Subcutaneous abdominal adipose tissue (tissue), 5 donors: ENCODE results near the gene RPLP1.

Source experiments
- H3K27ac ChIP-seq: one replicate; pipeline ENCODE4 v1.7.0; 2013; ENCODE audit warnings: low read depth, mild to moderate bottlenecking, inconsistent platforms, low read length, moderate library complexity
- H3K27me3 ChIP-seq, 5 donors: one replicate each; pipeline ENCODE4 v1.7.0; 2013; ENCODE audit warnings: low read length in 5 of 5, inconsistent platforms in 1 of 5; ENCODE audit not compliant: control insufficient read depth in 5 of 5, insufficient read depth in 4 of 5
- H3K36me3 ChIP-seq, 5 donors: one replicate each; pipeline ENCODE4 v1.7.0; 2013; ENCODE audit warnings: low read length in 5 of 5; ENCODE audit not compliant: control insufficient read depth in 5 of 5, insufficient read depth in 5 of 5
- H3K4me1 ChIP-seq, 5 donors: one replicate each; pipeline ENCODE4 v1.7.0; 2013; ENCODE audit warnings: low read length in 5 of 5, mild to moderate bottlenecking in 3 of 5, moderate library complexity in 1 of 5; ENCODE audit not compliant: control insufficient read depth in 5 of 5, insufficient read depth in 5 of 5
- H3K4me3 ChIP-seq, 5 donors: one replicate each; pipeline ENCODE4 v1.7.0; 2013; ENCODE audit warnings: low read length in 5 of 5, low read depth in 1 of 5
- H3K9ac ChIP-seq, 5 donors: one replicate each; pipeline ENCODE4 v1.7.0; 2013; ENCODE audit warnings: low read length in 5 of 5, mild to moderate bottlenecking in 4 of 5, moderate library complexity in 3 of 5
- H3K9me3 ChIP-seq, 5 donors: one replicate each; pipeline ENCODE4 v1.7.0; 2013; ENCODE audit warnings: low read length in 5 of 5; ENCODE audit not compliant: control insufficient read depth in 5 of 5
- donor health status: healthy.
- donor health status: healthy.
- donor health status: healthy.
- donor health status: healthy.
- donor health status: healthy.

RPLP1 gene

DNA sequence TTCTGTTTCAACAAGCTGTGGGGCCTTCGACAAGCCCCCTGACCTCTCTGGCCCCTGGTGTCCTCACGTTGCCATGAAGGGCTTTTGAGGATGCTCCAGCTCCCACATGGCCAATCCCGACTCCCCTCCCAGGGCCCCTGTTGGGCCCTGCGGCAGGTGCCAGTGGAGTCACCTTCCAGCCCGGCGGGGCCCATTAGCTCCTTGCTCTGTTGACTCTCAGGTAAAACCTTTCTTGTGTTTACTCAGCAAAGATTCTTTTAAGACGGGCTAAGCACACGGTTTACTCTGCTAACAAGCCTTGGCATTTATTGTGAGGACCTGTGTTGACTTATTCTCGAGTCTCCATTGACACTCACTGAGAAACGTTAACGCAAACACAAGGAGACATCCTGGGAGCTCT, 15.0 kb downstream of the RPLP1 start:
- Histone ChIP-seq H3K36me3 (no peaks in the 10 kb centered on the region), H3K4me1 (peaks cover 0 to 9% (median 8%) of the 10 kb centered on the region in 5 donors), H3K27ac (no peak overlapping the region), H3K9ac (no peak overlapping the region), H3K9me3 (no peaks in the 10 kb centered on the region), H3K4me3 (no peak overlapping the region), H3K27me3 (peaks cover 0 to 3% (median 0%) of the 10 kb centered on the region in 5 donors)

GRCh38 chr15:69468241-69469121, 15.9 kb downstream of the RPLP1 start:
- H3K9me3 ChIP-seq, result no peaks in the 10 kb centered on the region
- no peak overlapping the region for H3K27ac ChIP-seq
- no peaks in the 10 kb centered on the region for H3K36me3 ChIP-seq
- H3K27me3 ChIP-seq, result peaks cover 0 to 3% (median 0%) of the 10 kb centered on the region in 5 donors
- H3K4me1 ChIP-seq, result peaks cover 0 to 3% (median 2%) of the 10 kb centered on the region in 5 donors
- H3K4me3 ChIP-seq, result no peak overlapping the region
- H3K9ac ChIP-seq, result no peak overlapping the region

DNA sequence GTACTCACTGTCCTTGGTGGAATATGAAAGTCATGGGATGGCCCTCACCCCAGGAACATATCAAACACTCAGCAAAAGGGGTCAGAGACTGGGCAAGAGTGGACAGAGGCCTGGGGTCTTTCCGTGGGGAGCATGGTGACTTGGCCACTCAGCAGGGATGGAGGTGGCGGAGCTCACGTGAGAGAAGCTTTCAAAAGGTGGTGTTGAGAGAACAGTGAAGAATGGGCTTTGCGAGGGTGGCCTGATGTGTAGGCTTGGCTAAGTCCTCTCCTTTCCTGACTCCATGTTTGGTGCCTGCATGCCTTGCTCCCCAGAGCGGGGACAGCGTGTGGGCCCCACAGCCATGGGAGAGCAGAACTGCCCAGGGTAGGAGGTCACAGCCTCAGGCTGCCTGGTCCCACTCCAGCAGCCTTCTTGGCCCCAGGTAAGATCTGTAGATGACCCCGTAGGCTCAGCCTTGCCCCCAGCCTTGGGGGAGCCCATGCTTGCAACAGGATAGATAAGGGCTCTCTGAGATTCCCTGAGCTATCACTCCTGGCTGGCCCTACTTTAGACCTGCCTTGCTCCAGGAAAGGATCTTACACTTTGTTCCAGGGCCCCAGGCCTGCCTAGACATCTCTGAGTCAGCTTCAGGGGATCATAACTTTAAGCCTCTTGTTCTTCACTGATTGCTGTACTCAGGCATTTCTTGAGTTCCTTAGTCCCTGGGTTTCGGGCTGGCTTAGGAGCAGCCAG, 17.0 kb downstream of the RPLP1 start:
- H3K27ac ChIP-seq, result no peak overlapping the region
- H3K27me3 ChIP-seq, result peaks cover 0 to 3% (median 0%) of the 10 kb centered on the region in 5 donors
- H3K4me1 ChIP-seq, result no peaks in the 10 kb centered on the region
- H3K9ac ChIP-seq, result no peak overlapping the region
- no peaks in the 10 kb centered on the region for H3K9me3 ChIP-seq
- H3K4me3 ChIP-seq, result no peak overlapping the region
- no peaks in the 10 kb centered on the region for H3K36me3 ChIP-seq

DNA sequence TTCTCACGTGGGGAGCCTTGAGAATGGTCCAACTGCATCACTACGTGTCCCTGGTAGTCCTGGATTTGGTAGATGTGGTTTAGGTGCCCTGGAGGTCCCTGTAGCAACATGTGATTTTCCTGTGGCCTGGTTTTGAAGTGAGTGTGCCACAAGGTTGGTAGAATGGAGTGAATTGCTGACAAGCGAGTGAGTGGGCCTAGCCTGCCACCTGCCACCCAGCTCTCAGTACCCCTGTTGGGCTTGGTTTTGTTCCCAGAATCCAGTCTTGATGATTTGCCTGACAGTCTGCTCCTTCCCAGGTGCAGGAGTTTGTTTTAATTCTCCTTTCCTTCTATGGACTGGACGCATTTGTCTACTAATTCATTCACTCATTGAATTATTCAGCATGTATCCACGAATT, 19.4 kb downstream of the RPLP1 start:
- H3K36me3 ChIP-seq, result no peaks in the 10 kb centered on the region
- H3K4me1 ChIP-seq, result no peaks in the 10 kb centered on the region

DNA sequence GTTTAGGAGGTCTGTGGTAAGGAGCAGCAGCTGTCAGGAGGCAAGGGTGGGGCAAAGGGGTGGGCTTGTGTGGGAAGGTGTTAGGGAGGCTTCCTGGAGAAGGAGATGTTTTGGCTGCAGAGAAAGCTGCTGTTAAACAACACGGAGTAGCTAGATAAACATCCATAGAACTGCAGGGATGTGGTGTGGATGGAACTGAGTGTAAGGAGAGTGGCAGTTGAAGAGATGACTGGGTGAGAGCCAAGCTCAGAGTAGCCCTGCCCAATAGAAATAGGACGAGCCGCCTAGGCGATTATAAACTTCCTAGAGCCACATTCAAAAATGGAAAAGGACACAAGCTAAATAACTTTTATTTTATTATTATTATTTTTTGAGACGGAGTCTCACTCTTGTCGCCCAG, 19.9 kb downstream of the RPLP1 start:
- Histone ChIP-seq H3K27me3 (peaks cover 0 to 3% (median 0%) of the 10 kb centered on the region in 5 donors), H3K27ac (no peak overlapping the region), H3K9me3 (no peaks in the 10 kb centered on the region), H3K9ac (no peak overlapping the region), H3K4me3 (no peak overlapping the region), H3K4me1 (no peaks in the 10 kb centered on the region), H3K36me3 (no peaks in the 10 kb centered on the region)

More for the DNA sequence above, 19.4 kb downstream of the RPLP1 start:
- no peaks in the 10 kb centered on the region for H3K9me3 ChIP-seq
- peaks cover 0 to 3% (median 0%) of the 10 kb centered on the region in 5 donors for H3K27me3 ChIP-seq
- no peak overlapping the region for H3K27ac ChIP-seq
- no peak overlapping the region for H3K4me3 ChIP-seq
- H3K9ac ChIP-seq, result no peak overlapping the region

DNA sequence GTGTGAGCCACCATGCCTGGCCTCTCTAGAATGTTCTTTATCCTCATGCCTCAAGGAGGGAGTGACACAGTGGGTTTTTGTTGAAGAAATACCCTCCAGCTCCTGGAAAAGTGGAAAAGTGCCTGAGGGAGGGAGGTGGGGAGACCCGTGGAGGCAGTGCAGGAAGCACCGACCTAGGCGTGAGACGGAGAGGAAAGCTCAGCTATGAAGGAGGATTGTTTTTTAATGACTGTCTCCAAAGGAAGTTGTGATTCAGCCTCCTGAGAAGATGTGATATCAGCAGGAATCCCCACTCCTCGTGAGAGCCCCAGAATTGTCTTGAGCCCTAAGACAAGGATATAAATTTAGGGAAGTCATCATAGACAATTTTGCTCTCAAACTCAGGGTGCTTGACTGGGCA, 21.7 kb downstream of the RPLP1 start:
- Histone ChIP-seq H3K9ac (no peak overlapping the region), H3K36me3 (no peaks in the 10 kb centered on the region), H3K27me3 (peaks cover 0 to under 1% (median 0%) of the 10 kb centered on the region in 5 donors), H3K27ac (no peak overlapping the region), H3K9me3 (no peaks in the 10 kb centered on the region), H3K4me1 (peaks cover 0 to 7% (median 3%) of the 10 kb centered on the region in 5 donors), H3K4me3 (no peak overlapping the region)

- peaks cover 0 to 7% (median 3%) of the 10 kb centered on the region in 5 donors for H3K4me1 ChIP-seq
- no peak overlapping the region for H3K9ac ChIP-seq
- no peaks in the 10 kb centered on the region for H3K36me3 ChIP-seq
- H3K4me3 ChIP-seq, result no peak overlapping the region
- H3K9me3 ChIP-seq, result peaks cover 0 to under 1% (median 0%) of the 10 kb centered on the region in 5 donors
- no peak overlapping the region for H3K27ac ChIP-seq
- H3K27me3 ChIP-seq, result no peaks in the 10 kb centered on the region
These were observed 22.3 kb downstream of the RPLP1 start for GRCh38 chr15:69474846-69475455.

GRCh38 chr15:69475769-69476358, 23.2 kb downstream of the RPLP1 start:
- no peak overlapping the region for H3K27ac ChIP-seq
- no peaks in the 10 kb centered on the region for H3K36me3 ChIP-seq
- H3K27me3 ChIP-seq, result no peaks in the 10 kb centered on the region
- peaks cover 0 to 7% (median 3%) of the 10 kb centered on the region in 5 donors for H3K4me1 ChIP-seq
- no peak overlapping the region for H3K9ac ChIP-seq
- no peak overlapping the region for H3K4me3 ChIP-seq
- H3K9me3 ChIP-seq, result peaks cover 0 to 3% (median 0%) of the 10 kb centered on the region in 5 donors

GRCh38 chr15:69476704-69477473, 24.3 kb downstream of the RPLP1 start:
- no peaks in the 10 kb centered on the region for H3K36me3 ChIP-seq
- no peak overlapping the region for H3K4me3 ChIP-seq
- H3K27ac ChIP-seq, result no peak overlapping the region
- H3K9ac ChIP-seq, result no peak overlapping the region
- H3K9me3 ChIP-seq, result peaks cover 0 to 3% (median 0%) of the 10 kb centered on the region in 5 donors
- H3K4me1 ChIP-seq, result peaks cover 0 to 7% (median 3%) of the 10 kb centered on the region in 5 donors
- no peaks in the 10 kb centered on the region for H3K27me3 ChIP-seq
